CD14-positive monocyte (primary cell): ENCODE results near the gene CSMD2. TPM values are rescaled to one million over a fixed set of nuclear protein-coding genes. Genes with fewer than 3 reads are reported as not detected.

Source experiments
- DNase-seq, 3 donors: peaks; one replicate each; pipeline ENCODE4 v3.0.0-alpha.2; 2011 to 2022
- H2AFZ ChIP-seq: 2 replicates; pipeline ENCODE4 v1.6.0; 2012; ENCODE audit warnings: mild to moderate bottlenecking, low read depth, low read length, inconsistent platforms; ENCODE audit not compliant: insufficient read depth, poor library complexity, severe bottlenecking
- H3K27ac ChIP-seq, 2 donors: 1 replicate in 1 of 2; 2 replicates in 1 of 2; pipeline ENCODE4 v1.5.1; 2012 to 2013; ENCODE audit warnings: low read length in 2 of 2, control low read depth in 1 of 2, inconsistent platforms in 1 of 2, low read depth in 1 of 2, mild to moderate bottlenecking in 1 of 2
- H3K27me3 ChIP-seq, 2 donors: one replicate each; pipeline versions ENCODE4 v1.6.0 to v1.6.1; 2011 to 2013; ENCODE audit warnings: low read length in 2 of 2; ENCODE audit not compliant: control insufficient read depth in 2 of 2, insufficient read depth in 2 of 2
- H3K36me3 ChIP-seq, 2 donors: replicated peaks in 1 of 2; 1 replicate in 1 of 2; 2 replicates in 1 of 2; pipeline versions ENCODE4 v1.5.1 to v1.6.1; 2012 to 2013; ENCODE audit warnings: low read length in 2 of 2, control low read depth in 1 of 2, inconsistent platforms in 1 of 2, mild to moderate bottlenecking in 1 of 2; ENCODE audit not compliant: insufficient read depth in 2 of 2, control insufficient read depth in 1 of 2
- H3K4me1 ChIP-seq, 2 donors: 1 replicate in 1 of 2; 2 replicates in 1 of 2; pipeline versions ENCODE4 v1.5.1 to v1.6.1; 2012 to 2013; ENCODE audit warnings: low read length in 2 of 2, control low read depth in 1 of 2, inconsistent platforms in 1 of 2, mild to moderate bottlenecking in 1 of 2, moderate library complexity in 1 of 2; ENCODE audit not compliant: insufficient read depth in 2 of 2, control insufficient read depth in 1 of 2
- H3K4me2 ChIP-seq: replicated peaks from 2 replicates; pipeline ENCODE3; 2012; ENCODE audit warnings: low read length, moderate library complexity, mild to moderate bottlenecking; ENCODE audit not compliant: poor library complexity, severe bottlenecking; ENCODE audit errors: extremely low read depth
- H3K4me3 ChIP-seq, 3 experiments: fragments of 200-600 bp in 1 of 3; sonication (generic) in 1 of 3; replicated peaks in 1 of 3; 1 replicate in 2 of 3; 2 replicates in 1 of 3; pipeline ENCODE4 v1.5.1; 2011 to 2013; ENCODE audit warnings: low read length in 3 of 3, mild to moderate bottlenecking in 3 of 3, control low read depth in 2 of 3, low read depth in 2 of 3, inconsistent platforms in 1 of 3, moderate library complexity in 1 of 3
- H3K79me2 ChIP-seq: 2 replicates; pipeline ENCODE4 v1.6.0; 2012; ENCODE audit warnings: mild to moderate bottlenecking, control low read depth, inconsistent platforms, low read length, moderate library complexity; ENCODE audit not compliant: insufficient read depth
- H3K9ac ChIP-seq: 2 replicates; pipeline ENCODE4 v1.6.0; 2017; ENCODE audit warnings: low read length, mild to moderate bottlenecking; ENCODE audit not compliant: insufficient read depth, poor library complexity, severe bottlenecking
- H3K9me3 ChIP-seq, 2 donors: replicated peaks in 1 of 2; 1 replicate in 1 of 2; 2 replicates in 1 of 2; pipeline versions ENCODE4 v1.5.1 to v1.6.1; 2012 to 2013; ENCODE audit warnings: low read length in 2 of 2, control low read depth in 1 of 2; ENCODE audit not compliant: control insufficient read depth in 1 of 2, insufficient read depth in 1 of 2
- H4K20me1 ChIP-seq: 2 replicates; pipeline ENCODE4 v1.6.0; 2012; ENCODE audit warnings: mild to moderate bottlenecking, low read length, control low read depth, moderate library complexity; ENCODE audit not compliant: insufficient read depth
- H3K27ac Mint-ChIP-seq, 7 donors: one replicate each; pipeline ENCODE4 v1.8.0; 2020; ENCODE audit warnings: mild to moderate bottlenecking in 7 of 7, mixed read lengths in 7 of 7, moderate library complexity in 6 of 7, inconsistent platforms in 2 of 7
- H3K27me3 Mint-ChIP-seq, 3 donors: one replicate each; pipeline ENCODE4 v1.8.0; 2021 to 2022; ENCODE audit warnings: low read depth in 3 of 3, mild to moderate bottlenecking in 3 of 3, mixed read lengths in 3 of 3, moderate library complexity in 3 of 3, inconsistent platforms in 1 of 3
- H3K36me3 Mint-ChIP-seq, 2 donors: one replicate each; pipeline ENCODE4 v1.8.0; 2020; ENCODE audit warnings: mixed read lengths in 2 of 2, inconsistent platforms in 1 of 2, mild to moderate bottlenecking in 1 of 2
- H3K4me1 Mint-ChIP-seq: one replicate; pipeline ENCODE4 v1.8.0; 2020; ENCODE audit warnings: mild to moderate bottlenecking, mixed read lengths
- H3K4me3 Mint-ChIP-seq, 2 donors: one replicate each; pipeline ENCODE4 v1.8.0; 2020; ENCODE audit warnings: mild to moderate bottlenecking in 2 of 2, mixed read lengths in 2 of 2, moderate library complexity in 1 of 2
- H3K9me3 Mint-ChIP-seq, 7 donors: one replicate each; pipeline ENCODE4 v1.8.0; 2020 to 2022; ENCODE audit warnings: mixed read lengths in 7 of 7, mild to moderate bottlenecking in 6 of 7, moderate library complexity in 6 of 7, inconsistent platforms in 2 of 7
- CTCF ChIP-seq: fragments of 200-600 bp; IDR thresholded peaks from one replicate; pipeline ENCODE4 v1.8.0; 2022; ENCODE audit warnings: antibody characterized with exemption, mild to moderate bottlenecking
- WGBS: methylation state at CpG from one replicate; pipeline ENCODE4 v1.1.5; 2013; ENCODE audit warnings: missing lambda C conversion rate; ENCODE audit not compliant: insufficient coverage; 5-methylcytosine and 5-hydroxymethylcytosine counted together
- intact Hi-C, 2 donors: fragments of 100-400 bp; cut with micrococcal nuclease; formaldehyde crosslinking; loops; one replicate each; pipeline versions ENCODE4 v1.15.0 to v1.15.1; 2023
- polyA plus RNA-seq, 3 donors: library from polyadenylated mRNA; depleted of rRNA in 1 of 3; unstranded in 2 of 3; stranded (reverse) in 1 of 3; fragments of 300-500 nt in 2 of 3; fragments of >200 nt in 1 of 3; fragmentation: Illumina TruSeq in 2 of 3; gene quantifications; 1 replicate in 2 of 3; 2 replicates in 1 of 3; pipeline ENCODE4 v1.2.3, GENCODE V29; 2012 to 2021

The CSMD2 gene
- polyA plus RNA-seq, 3 donors = 0.04 TPM; not detected in 2

DNA sequence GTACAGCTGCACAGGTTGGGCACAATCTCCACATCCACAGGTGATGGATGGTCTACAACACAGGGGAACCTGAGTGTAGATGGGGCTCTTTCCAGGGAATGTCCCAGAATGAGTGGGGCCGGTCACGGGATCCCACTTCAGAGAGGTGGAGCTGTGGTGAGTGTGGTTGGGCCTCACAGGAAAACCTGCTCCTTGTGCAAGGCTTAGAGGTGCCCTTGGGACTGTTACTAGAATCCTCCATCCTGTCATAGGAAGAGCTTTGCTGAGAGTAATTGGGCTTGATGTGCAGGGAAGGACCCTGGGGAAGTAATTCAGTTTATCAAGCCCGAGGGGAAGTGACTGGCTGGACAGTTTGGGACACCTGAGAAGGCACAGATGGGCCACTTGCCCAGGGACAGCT, 554.6 kb downstream of the CSMD2 start:
- Histone ChIP-seq H3K27me3 (peaks cover 0 to 2% of the 10 kb centered on the region in 2 donors), H3K9me3 (no peaks in the 10 kb centered on the region), H3K27ac (no peak overlapping the region), H3K36me3 (no peaks in the 10 kb centered on the region), H3K4me3 (no peak overlapping the region), H4K20me1 (no peaks in the 10 kb centered on the region), H2AFZ (no peak overlapping the region), H3K4me2 (no peak overlapping the region), H3K79me2 (no peaks in the 10 kb centered on the region), H3K4me1 (no peaks in the 10 kb centered on the region), H3K9ac (no peak overlapping the region)
- 58% methylated on average over 3 of the region's 3 CpGs for WGBS
- Mint-ChIP-seq H3K27ac (no peak overlapping the region), H3K4me3 (no peak overlapping the region), H3K36me3 (no peaks in the 10 kb centered on the region), H3K27me3 (peaks cover 0 to 13% (median 8%) of the 10 kb centered on the region in 3 donors), H3K4me1 (no peaks in the 10 kb centered on the region), H3K9me3 (no peaks in the 10 kb centered on the region)
- intact Hi-C loops = loop anchor here in 1 of 2 donors (10.0 kb wide), 1 partner anchor 516 kb away; no protein-coding TSS in a partner anchor
- no peak for TF ChIP-seq CTCF
- no peak for DNase-seq

DNA sequence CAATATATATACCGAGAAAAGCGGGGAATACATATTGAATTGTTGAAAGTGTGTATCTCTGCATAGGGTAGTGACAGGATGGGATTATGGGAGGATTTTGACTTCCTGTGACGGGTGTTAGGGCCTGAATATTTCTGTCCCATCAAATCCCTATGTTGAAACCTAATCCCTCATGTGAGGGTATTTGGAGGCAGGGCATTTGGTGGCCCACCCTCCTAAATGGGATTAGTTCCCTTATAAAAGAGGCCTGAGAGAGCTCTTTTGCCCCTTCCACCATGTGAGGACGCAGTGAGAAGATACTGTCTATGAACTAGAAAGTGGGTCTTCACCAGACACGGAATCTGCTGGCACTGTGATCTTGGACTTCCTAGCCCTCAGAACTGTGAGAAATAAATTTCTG, 555.3 kb downstream of the CSMD2 start:
- H2AFZ ChIP-seq = no peak overlapping the region
- H4K20me1 ChIP-seq = no peaks in the 10 kb centered on the region
- H3K79me2 ChIP-seq = no peaks in the 10 kb centered on the region
- H3K9me3 ChIP-seq = no peaks in the 10 kb centered on the region
- Mint-ChIP-seq H3K9me3 (peaks cover 0 to 3% (median 0%) of the 10 kb centered on the region in 7 donors), H3K4me3 (no peak overlapping the region), H3K4me1 (no peaks in the 10 kb centered on the region), H3K36me3 (no peaks in the 10 kb centered on the region), H3K27ac (no peak overlapping the region), H3K27me3 (peaks cover 0 to 11% (median 3%) of the 10 kb centered on the region in 3 donors)
- H3K4me1 ChIP-seq = no peaks in the 10 kb centered on the region
- peaks cover 0 to 2% of the 10 kb centered on the region in 2 donors for H3K27me3 ChIP-seq
- TF ChIP-seq CTCF = no peak
- H3K4me3 ChIP-seq = no peak overlapping the region
- no peaks in the 10 kb centered on the region for H3K36me3 ChIP-seq
- intact Hi-C loops = loop anchor here in 1 of 2 donors (10.0 kb wide), 1 partner anchor 515 kb away; no protein-coding TSS in a partner anchor
- WGBS = no CpG with 5 or more reads among the region's 5 CpGs
- no peak overlapping the region for H3K9ac ChIP-seq
- no peak overlapping the region for H3K4me2 ChIP-seq
- DNase-seq = no peak
- H3K27ac ChIP-seq = no peak overlapping the region
